ENCODE results near the gene SPATA2. TPM values are rescaled to one million over a fixed set of nuclear protein-coding genes. Genes with fewer than 3 reads are reported as not detected.

Gene SPATA2
- total RNA-seq, 1 experiment from 2014 or later, result 16.0 TPM

DNA sequence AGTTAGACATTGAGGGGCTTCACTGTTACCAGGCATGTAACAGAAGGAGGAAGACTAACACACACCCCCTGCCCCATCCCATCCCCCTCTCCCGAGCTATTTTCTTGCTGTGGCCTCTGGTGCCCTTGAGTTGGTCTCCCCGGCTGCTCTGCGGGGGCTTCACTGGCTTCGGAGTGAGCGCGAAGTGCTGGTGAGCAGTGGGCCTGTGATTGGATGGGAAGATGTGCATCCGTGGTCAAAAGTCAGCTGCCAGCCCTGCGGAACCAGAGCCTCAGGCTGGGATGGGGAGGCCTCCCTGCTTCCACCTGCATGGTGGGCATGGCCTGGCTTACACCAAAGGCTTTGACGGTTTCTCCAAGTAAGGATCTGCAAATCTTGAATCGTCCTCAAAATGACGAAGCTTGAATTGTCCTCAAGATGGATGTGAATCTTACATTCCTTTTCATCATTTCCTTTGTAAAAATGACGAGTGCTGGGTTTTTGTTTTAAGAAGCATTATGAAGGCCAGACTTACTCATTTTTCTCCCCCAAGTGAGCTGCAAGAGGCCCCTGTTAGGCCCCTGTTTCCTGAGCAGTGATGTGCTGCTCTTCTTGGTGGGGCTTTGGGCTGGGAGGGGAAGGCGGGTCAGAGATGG lies 23.7 kb downstream of the SPATA2 start:
- intact Hi-C loops (cut with micrococcal nuclease; ENCODE audit: unreplicated experiment), result no loop called here
- peaks cover 34% of the 10 kb centered on the region for H3K4me1 Mint-ChIP-seq (ENCODE audit: low read depth, unreplicated experiment)
- H3K27ac Mint-ChIP-seq (ENCODE audit: unreplicated experiment), result no peak overlapping the region
- CTCF ChIA-PET, result interaction anchor here (0.5 to 1.0 kb wide), 3 partner anchors 14 to 870 kb away, joined by 3 to 6 read pairs (median 5); no protein-coding TSS in a partner anchor
- H3K9me3 Mint-ChIP-seq (ENCODE audit: low read depth, unreplicated experiment), result no peaks in the 10 kb centered on the region
- H3K36me3 Mint-ChIP-seq (ENCODE audit: insufficient read depth, unreplicated experiment), result peaks cover 35% of the 10 kb centered on the region
- no TSS peak for BruUV-seq (replicated peaks)
- no peaks in the 10 kb centered on the region for H3K27me3 Mint-ChIP-seq (ENCODE audit: unreplicated experiment)
- no peak overlapping the region for H3K4me3 Mint-ChIP-seq (ENCODE audit: low read depth, unreplicated experiment)
- no peak for DNase-seq
- TF ChIP-seq, protein P1, sequence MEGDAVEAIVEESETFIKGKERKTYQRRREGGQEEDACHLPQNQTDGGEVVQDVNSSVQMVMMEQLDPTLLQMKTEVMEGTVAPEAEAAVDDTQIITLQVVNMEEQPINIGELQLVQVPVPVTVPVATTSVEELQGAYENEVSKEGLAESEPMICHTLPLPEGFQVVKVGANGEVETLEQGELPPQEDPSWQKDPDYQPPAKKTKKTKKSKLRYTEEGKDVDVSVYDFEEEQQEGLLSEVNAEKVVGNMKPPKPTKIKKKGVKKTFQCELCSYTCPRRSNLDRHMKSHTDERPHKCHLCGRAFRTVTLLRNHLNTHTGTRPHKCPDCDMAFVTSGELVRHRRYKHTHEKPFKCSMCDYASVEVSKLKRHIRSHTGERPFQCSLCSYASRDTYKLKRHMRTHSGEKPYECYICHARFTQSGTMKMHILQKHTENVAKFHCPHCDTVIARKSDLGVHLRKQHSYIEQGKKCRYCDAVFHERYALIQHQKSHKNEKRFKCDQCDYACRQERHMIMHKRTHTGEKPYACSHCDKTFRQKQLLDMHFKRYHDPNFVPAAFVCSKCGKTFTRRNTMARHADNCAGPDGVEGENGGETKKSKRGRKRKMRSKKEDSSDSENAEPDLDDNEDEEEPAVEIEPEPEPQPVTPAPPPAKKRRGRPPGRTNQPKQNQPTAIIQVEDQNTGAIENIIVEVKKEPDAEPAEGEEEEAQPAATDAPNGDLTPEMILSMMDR (IDR thresholded peaks at IDR 0.05; ENCODE audit: unreplicated experiment), result no peak

DNA sequence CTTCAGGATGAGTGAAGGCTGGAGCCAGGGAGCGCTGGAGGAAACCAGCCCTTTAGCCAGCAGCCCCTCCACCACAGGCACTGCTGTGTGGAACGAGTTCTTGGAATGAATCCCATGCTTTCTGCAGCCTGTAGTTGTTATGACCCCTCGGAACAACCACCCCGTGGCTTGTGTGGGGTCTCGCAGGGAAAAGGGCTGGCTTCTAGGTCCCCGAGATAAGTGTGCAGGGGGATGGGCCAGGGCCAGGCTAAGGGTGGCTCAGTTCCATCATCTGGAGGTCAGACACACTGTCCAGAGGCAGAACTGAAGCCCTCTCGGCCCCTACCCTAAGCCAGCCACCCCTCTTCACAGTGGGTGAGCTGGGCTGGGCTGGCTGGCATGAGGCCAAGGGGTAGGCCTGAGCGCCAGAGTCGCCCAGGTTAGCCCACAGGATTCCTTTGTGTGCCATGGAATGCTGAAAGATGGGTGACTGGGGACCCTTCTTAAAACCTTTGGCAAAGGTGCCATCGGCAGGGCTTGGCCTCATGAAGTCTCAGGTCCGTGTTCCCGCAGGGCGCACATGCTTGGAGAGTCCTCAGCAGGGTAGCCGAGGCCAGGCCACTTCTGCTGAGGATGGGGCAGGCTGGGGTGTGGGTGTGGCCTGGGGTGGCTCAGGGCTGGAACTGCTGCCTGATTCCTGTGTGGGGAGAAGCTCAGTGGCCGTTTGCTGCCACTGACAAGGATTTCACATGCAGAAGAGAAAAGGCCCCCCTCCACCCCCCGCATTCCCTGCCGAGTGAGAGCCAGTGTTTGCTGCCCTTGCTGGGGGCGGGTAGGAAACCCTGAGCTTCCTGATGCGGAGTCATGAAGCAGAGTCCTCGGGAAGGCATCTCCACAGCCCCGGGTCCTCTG lies 24.6 kb downstream of the SPATA2 start:
- H3K4me3 Mint-ChIP-seq (ENCODE audit: low read depth, unreplicated experiment), result no peak overlapping the region
- DNase-seq, result no peak
- no peaks in the 10 kb centered on the region for H3K9me3 Mint-ChIP-seq (ENCODE audit: low read depth, unreplicated experiment)
- CTCF ChIA-PET, result interaction anchor here (0.5 kb wide), 1 partner anchor 78 kb away, joined by 5 read pairs; no protein-coding TSS in a partner anchor
- TF ChIP-seq, protein P1 (IDR thresholded peaks at IDR 0.05; ENCODE audit: unreplicated experiment), result no peak
- no peak overlapping the region for H3K27ac Mint-ChIP-seq (ENCODE audit: unreplicated experiment)
- H3K36me3 Mint-ChIP-seq (ENCODE audit: insufficient read depth, unreplicated experiment), result peaks cover 35% of the 10 kb centered on the region
- no peaks in the 10 kb centered on the region for H3K27me3 Mint-ChIP-seq (ENCODE audit: unreplicated experiment)
- BruUV-seq (replicated peaks), result no TSS peak
- H3K4me1 Mint-ChIP-seq (ENCODE audit: low read depth, unreplicated experiment), result peaks cover 34% of the 10 kb centered on the region
- intact Hi-C loops (cut with micrococcal nuclease; ENCODE audit: unreplicated experiment), result no loop called here

DNA sequence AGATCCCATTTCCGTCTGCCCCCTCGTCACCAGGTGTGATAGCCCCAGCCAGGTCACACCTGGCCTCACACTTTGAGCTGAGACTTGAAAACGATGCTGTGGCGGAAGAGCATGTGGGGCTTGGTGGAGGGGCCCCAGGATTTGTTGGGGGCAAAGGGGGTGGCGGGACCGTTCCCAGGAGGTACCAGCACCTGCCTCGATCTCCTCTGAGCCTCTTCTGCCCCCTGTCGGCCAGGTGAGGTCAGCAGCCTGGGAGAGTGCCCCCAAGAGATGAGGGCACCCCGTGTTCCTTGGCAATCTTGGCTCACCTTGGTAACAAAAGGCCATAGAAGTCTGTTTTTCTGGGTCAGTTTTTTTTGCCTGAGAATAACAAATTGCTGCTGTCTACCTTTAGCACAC lies 25.4 kb downstream of the SPATA2 start:
- Mint-ChIP-seq H3K9me3 (ENCODE audit: low read depth, unreplicated experiment) (no peaks in the 10 kb centered on the region), H3K27me3 (ENCODE audit: unreplicated experiment) (no peaks in the 10 kb centered on the region), H3K4me3 (ENCODE audit: low read depth, unreplicated experiment) (no peak overlapping the region), H3K27ac (ENCODE audit: unreplicated experiment) (no peak overlapping the region), H3K4me1 (ENCODE audit: low read depth, unreplicated experiment) (peaks cover 34% of the 10 kb centered on the region), H3K36me3 (ENCODE audit: insufficient read depth, unreplicated experiment) (peaks cover 37% of the 10 kb centered on the region)
- TF ChIP-seq, protein P1 (IDR thresholded peaks at IDR 0.05; ENCODE audit: unreplicated experiment), result no peak
- intact Hi-C loops (cut with micrococcal nuclease; ENCODE audit: unreplicated experiment), result no loop called here
- DNase-seq, result no peak
- CTCF ChIA-PET, result interaction anchor here (1.5 to 2.2 kb wide), 2 partner anchors 279 to 281 kb away, joined by 5 to 16 read pairs; no protein-coding TSS in a partner anchor
- no TSS peak for BruUV-seq (replicated peaks)

DNA sequence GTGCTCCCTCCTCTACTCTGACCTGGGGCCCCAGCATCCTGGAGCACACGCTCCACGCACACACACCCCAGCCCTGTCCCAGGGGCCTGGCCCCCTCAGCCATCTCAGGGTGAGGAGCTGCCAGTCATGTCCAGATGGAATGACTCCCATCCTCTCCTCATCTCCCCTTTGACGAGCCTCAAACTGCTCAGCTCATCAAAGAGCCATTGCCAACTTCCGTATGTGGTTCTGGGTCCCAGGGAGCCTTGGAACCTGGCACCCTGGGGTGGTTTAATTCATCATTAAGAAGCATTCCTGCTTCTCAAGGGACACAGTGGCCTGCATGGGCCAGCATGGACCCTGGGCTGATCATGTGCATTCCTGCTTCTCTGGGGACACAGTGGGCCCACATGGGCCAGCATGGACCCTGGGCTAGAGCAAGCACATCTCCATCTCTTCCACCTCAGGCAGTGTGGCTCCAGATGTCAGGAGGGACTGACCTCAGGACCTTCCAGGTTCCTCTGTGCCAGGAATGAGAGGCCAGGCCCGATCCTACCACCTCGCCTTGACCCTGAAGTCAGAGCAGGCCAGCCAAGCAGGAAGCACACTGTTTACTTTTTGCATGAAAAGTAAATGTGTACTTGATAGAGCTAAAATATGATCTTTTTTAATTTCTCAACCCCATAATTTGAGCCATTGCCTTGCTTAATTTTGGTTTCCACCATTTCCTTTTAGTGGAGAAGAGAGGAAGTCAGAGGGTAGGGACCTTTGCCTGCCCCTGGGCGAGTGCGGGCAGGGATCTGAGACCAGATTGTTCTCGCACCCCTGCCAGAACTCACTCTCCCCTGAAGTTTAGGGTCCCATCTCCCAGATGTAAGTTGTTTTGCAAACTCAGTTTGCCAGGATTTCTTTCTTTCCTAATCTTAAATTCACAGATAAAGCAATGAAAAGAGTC lies 26.1 kb downstream of the SPATA2 start:
- Mint-ChIP-seq H3K4me1 (ENCODE audit: low read depth, unreplicated experiment) (peaks cover 34% of the 10 kb centered on the region), H3K36me3 (ENCODE audit: insufficient read depth, unreplicated experiment) (peaks cover 41% of the 10 kb centered on the region), H3K27ac (ENCODE audit: unreplicated experiment) (peak overlapping the region; percentile 46), H3K27me3 (ENCODE audit: unreplicated experiment) (no peaks in the 10 kb centered on the region), H3K9me3 (ENCODE audit: low read depth, unreplicated experiment) (no peaks in the 10 kb centered on the region), H3K4me3 (ENCODE audit: low read depth, unreplicated experiment) (no peak overlapping the region)
- intact Hi-C loops (cut with micrococcal nuclease; ENCODE audit: unreplicated experiment), result no loop called here
- TF ChIP-seq, protein P1 (IDR thresholded peaks at IDR 0.05; ENCODE audit: unreplicated experiment), result no peak
- BruUV-seq (replicated peaks), result no TSS peak
- DNase-seq, result no peak
- CTCF ChIA-PET, result interaction anchor here (0.6 to 2.9 kb wide), 7 partner anchors 18 to 347 kb away, joined by 3 to 16 read pairs (median 5); no protein-coding TSS in a partner anchor
